Measurements from ENCODE around the gene ULK3. TPM values are rescaled to one million over a fixed set of nuclear protein-coding genes. Genes with fewer than 3 reads are reported as not detected.

The ULK3 gene, protein sequence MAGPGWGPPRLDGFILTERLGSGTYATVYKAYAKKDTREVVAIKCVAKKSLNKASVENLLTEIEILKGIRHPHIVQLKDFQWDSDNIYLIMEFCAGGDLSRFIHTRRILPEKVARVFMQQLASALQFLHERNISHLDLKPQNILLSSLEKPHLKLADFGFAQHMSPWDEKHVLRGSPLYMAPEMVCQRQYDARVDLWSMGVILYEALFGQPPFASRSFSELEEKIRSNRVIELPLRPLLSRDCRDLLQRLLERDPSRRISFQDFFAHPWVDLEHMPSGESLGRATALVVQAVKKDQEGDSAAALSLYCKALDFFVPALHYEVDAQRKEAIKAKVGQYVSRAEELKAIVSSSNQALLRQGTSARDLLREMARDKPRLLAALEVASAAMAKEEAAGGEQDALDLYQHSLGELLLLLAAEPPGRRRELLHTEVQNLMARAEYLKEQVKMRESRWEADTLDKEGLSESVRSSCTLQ
- total RNA-seq = 61.7 TPM

GRCh38 chr15:74842581-74843444, at the start of gene ULK3:
Gene ULK3, minus strand, starts transcription at chr15:74843156. Its CDS starts 51 bp downstream, at chr15:74843105.

DNA sequence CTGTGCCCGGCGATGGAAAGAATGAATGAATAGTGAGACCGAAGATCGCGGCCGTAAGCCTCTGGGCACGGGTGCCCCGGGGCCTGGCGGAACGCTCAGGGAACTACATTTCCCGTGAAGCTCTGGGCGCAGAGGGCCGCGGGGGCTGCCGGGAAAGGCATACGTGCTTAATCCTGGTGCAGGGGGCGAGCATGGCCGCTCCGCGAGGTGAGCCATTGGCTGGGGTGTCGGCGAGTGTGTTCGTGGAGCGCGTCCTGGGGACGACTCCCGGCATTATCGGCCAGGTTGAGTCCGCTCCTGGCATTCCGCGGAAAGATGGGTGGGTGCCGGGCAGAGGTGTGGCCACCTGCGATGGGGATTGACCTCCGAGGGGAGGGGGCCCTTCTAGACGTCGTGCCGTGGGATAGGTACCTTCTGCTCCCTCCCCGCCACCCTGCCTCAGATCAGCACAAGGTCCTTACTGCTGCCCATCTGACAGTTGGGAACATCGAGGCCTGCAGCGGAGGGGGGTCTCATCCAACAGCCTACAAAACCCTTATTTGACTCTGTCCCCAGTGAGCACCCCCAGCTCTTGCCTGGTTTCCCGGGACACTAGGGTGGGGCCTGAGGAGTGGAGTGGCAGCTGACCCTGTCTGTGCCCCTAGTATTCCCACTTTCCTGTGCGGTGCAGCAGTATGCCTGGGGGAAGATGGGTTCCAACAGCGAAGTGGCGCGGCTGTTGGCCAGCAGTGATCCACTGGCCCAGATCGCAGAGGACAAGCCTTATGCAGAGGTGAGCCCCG, 47.1 kb upstream of the ULK3 start, which contains the start of gene MPI:
MPI (plus strand) TSS at position 160 of the 782 bp plus-strand sequence; CDS start at position 192, 32 bp downstream.

GRCh38 chr15:74873036-74873755, 30.2 kb upstream of the ULK3 start, which contains the start of gene SCAMP2:
Gene SCAMP2, minus strand, starts transcription at chr15:74873365. Its CDS starts 110 bp downstream, at chr15:74873255.

GRCh38 chr15:74826364-74826819, 16.6 kb downstream of the ULK3 start, which contains the start of gene CPLX3:
Gene CPLX3, plus strand, starts transcription at chr15:74826627. Its CDS starts 77 bp downstream, at chr15:74826704.

GRCh38 chr15:74812533-74812932, 30.4 kb downstream of the ULK3 start, which contains the start of gene LMAN1L:
Gene LMAN1L, plus strand, starts transcription at chr15:74812835. Its CDS starts 20 bp downstream, at chr15:74812855.

Small RNA genes within 50 kb of the gene (small RNA-seq; reads per million reads assigned to genes)
- gene CPLX3 (ENCODE audit: low replicate concordance) (not detected), gene MIR4513 (ENCODE audit: low replicate concordance) (not detected), gene MIR6882 (ENCODE audit: low replicate concordance) (0.31 reads per million, percentile 10 among the genes with 10 or more reads in this experiment)

Other genes with a start within 250 kb of the ULK3 start
- gene CLK3, start 227.3 kb downstream of the ULK3 start, total RNA-seq = 59.2 TPM
- gene EDC3, start 147.1 kb downstream of the ULK3 start, total RNA-seq = 39.8 TPM
- gene CYP1A1, start 117.6 kb downstream of the ULK3 start, total RNA-seq = 0.31 TPM
- not detected for gene CYP1A2, start 94.3 kb downstream of the ULK3 start, total RNA-seq
- gene CSK, start 61.1 kb downstream of the ULK3 start, total RNA-seq = 48.2 TPM
- gene LMAN1L, start 30.3 kb downstream of the ULK3 start, total RNA-seq = not detected
- gene CPLX3, start 16.5 kb downstream of the ULK3 start, total RNA-seq = 1.6 TPM
- 13.1 TPM for gene SCAMP2, start 30.2 kb upstream of the ULK3 start, total RNA-seq
- 52.3 TPM for gene MPI, start 46.9 kb upstream of the ULK3 start, total RNA-seq
- gene FAM219B, start 63.7 kb upstream of the ULK3 start, total RNA-seq = 89.2 TPM
- gene COX5A, start 94.9 kb upstream of the ULK3 start, total RNA-seq = 43.5 TPM
- gene RPP25, start 113.6 kb upstream of the ULK3 start, total RNA-seq = 5.0 TPM
- gene SCAMP5, start 152.4 kb upstream of the ULK3 start, total RNA-seq = 70.7 TPM
- 18.2 TPM for gene PPCDC, start 180.4 kb upstream of the ULK3 start, total RNA-seq

Measured in parietal lobe (tissue), 2 donors.